Measurements from ENCODE around the gene HINT1.
"Not testable (repeated sequence)": the region's sequence is repeated elsewhere in the genome, so short reads cannot be mapped to it uniquely, and the experiment has no call there.

Gene HINT1

GRCh38 chr5:131170540-131171275 lies 5.7 kb upstream of the HINT1 start, which contains the start of gene LYRM7:
Gene LYRM7 (plus strand): TSS chr5:131170944. CDS start chr5:131171021, 77 bp downstream.
- peak; percentile 100 for DNase-seq

GRCh38 chr5:131169810-131170539 lies 4.9 kb upstream of the HINT1 start:
- no peak for DNase-seq

- no peak for DNase-seq
Measured at GRCh38 chr5:131167615-131168014, 2.6 kb upstream of the HINT1 start.

GRCh38 chr5:131164191-131165118 lies 601 bp downstream of the HINT1 start:
- DNase-seq, result peak; percentile 51

- DNase-seq, result peak; percentile 13
Measured at GRCh38 chr5:131163276-131164119, 1.6 kb downstream of the HINT1 start.

GRCh38 chr5:131160134-131160533 lies 4.9 kb downstream of the HINT1 start:
- DNase-seq, result no peak

- DNase-seq, result no peak
Measured at GRCh38 chr5:131156957-131157356, 8.1 kb downstream of the HINT1 start.

- no peak for DNase-seq
Measured at GRCh38 chr5:131156385-131156784, 8.7 kb downstream of the HINT1 start.

- no peak for DNase-seq
Measured at GRCh38 chr5:131151216-131151615, 13.8 kb downstream of the HINT1 start.

GRCh38 chr5:131150408-131150807 lies 14.6 kb downstream of the HINT1 start:
- DNase-seq, result no peak

- no peak for DNase-seq
Measured at GRCh38 chr5:131148835-131149234, 16.2 kb downstream of the HINT1 start.

- no peak for DNase-seq
Measured at GRCh38 chr5:131147258-131147657, 17.8 kb downstream of the HINT1 start.

- peak; percentile 69 for DNase-seq
Measured at GRCh38 chr5:131142970-131143617, 22.0 kb downstream of the HINT1 start.

- no peak for DNase-seq
Measured at GRCh38 chr5:131139321-131139720, 25.7 kb downstream of the HINT1 start.

GRCh38 chr5:131138406-131138805 lies 26.6 kb downstream of the HINT1 start:
- not testable (repeated sequence) for DNase-seq

- DNase-seq, result not testable (repeated sequence)
Measured at GRCh38 chr5:131133091-131133490, 32.0 kb downstream of the HINT1 start.

GRCh38 chr5:131129306-131129705 lies 35.8 kb downstream of the HINT1 start:
- no peak for DNase-seq

GRCh38 chr5:131127244-131127643 lies 37.8 kb downstream of the HINT1 start:
- DNase-seq, result not testable (repeated sequence)

GRCh38 chr5:131114754-131115153 lies 50.3 kb downstream of the HINT1 start:
- DNase-seq, result no peak

GRCh38 chr5:131112424-131112823 lies 52.6 kb downstream of the HINT1 start:
- DNase-seq, result no peak

GRCh38 chr5:131110256-131110594 lies 54.8 kb downstream of the HINT1 start:
- DNase-seq, result no peak

Data from MV-4-11 (cell line).